ENCODE results near the gene CCDC142. TPM values are rescaled to one million over a fixed set of nuclear protein-coding genes. Genes with fewer than 3 reads are reported as not detected.
A peak's percentile ranks its signal among the peaks of the same experiment; 100 is the strongest.

CCDC142 gene
- total and polyA plus RNA-seq, 9 of the 15 experiments (the other 6 are each of a cell fraction or from before 2014, with no cell fraction given): 0.55 to 11.7 (median 7.2) TPM

DNA sequence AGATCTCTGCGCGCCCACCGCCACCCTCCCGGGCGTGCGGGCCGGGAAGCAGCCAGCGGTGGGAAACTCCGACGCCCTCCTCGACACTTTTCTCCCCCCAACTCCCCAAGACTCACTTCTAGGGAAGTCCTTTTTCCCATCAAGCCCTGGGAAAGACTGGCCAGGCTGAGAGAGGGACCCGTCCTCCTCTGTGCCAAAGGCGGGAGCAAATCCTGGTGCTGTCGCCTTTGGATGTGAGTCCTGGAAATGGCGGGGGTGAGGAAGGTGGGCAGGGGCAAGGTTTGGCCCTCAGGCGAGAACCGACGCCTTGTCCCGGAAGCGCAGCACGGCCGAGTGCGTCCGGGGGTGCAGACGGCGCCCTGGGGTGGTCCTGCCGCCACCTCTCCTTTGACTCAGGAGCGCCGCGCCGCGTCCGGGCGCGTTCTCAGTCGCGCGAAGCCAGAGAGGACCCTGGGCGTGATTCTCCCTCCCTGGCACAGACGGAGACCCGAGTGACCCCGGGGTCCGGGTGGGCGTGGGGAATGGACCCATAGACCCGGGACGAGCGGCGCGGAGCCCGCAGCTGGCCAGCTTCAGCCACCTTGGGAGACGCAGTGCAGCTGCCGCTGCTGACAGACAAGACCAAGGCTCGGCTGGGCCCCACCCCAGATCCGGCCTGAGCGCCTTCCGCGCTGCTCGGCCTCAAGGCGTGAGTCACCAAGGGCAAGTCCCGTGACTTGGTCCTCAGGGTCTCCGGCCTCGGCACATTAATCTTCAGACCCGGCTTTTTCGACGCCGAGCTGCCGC lies 20.1 kb upstream of the CCDC142 start (continued):
- TF ChIP-seq, protein P1, sequence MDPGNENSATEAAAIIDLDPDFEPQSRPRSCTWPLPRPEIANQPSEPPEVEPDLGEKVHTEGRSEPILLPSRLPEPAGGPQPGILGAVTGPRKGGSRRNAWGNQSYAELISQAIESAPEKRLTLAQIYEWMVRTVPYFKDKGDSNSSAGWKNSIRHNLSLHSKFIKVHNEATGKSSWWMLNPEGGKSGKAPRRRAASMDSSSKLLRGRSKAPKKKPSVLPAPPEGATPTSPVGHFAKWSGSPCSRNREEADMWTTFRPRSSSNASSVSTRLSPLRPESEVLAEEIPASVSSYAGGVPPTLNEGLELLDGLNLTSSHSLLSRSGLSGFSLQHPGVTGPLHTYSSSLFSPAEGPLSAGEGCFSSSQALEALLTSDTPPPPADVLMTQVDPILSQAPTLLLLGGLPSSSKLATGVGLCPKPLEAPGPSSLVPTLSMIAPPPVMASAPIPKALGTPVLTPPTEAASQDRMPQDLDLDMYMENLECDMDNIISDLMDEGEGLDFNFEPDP (CRISPR knock-in tag; IDR thresholded peaks at IDR 0.05): no peak
- TF ChIP-seq, protein P2, sequence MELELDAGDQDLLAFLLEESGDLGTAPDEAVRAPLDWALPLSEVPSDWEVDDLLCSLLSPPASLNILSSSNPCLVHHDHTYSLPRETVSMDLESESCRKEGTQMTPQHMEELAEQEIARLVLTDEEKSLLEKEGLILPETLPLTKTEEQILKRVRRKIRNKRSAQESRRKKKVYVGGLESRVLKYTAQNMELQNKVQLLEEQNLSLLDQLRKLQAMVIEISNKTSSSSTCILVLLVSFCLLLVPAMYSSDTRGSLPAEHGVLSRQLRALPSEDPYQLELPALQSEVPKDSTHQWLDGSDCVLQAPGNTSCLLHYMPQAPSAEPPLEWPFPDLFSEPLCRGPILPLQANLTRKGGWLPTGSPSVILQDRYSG (tag; conservative IDR thresholded peaks at IDR 0.05; ENCODE audit: low read depth): no peak
- TF ChIP-seq, protein P3, sequence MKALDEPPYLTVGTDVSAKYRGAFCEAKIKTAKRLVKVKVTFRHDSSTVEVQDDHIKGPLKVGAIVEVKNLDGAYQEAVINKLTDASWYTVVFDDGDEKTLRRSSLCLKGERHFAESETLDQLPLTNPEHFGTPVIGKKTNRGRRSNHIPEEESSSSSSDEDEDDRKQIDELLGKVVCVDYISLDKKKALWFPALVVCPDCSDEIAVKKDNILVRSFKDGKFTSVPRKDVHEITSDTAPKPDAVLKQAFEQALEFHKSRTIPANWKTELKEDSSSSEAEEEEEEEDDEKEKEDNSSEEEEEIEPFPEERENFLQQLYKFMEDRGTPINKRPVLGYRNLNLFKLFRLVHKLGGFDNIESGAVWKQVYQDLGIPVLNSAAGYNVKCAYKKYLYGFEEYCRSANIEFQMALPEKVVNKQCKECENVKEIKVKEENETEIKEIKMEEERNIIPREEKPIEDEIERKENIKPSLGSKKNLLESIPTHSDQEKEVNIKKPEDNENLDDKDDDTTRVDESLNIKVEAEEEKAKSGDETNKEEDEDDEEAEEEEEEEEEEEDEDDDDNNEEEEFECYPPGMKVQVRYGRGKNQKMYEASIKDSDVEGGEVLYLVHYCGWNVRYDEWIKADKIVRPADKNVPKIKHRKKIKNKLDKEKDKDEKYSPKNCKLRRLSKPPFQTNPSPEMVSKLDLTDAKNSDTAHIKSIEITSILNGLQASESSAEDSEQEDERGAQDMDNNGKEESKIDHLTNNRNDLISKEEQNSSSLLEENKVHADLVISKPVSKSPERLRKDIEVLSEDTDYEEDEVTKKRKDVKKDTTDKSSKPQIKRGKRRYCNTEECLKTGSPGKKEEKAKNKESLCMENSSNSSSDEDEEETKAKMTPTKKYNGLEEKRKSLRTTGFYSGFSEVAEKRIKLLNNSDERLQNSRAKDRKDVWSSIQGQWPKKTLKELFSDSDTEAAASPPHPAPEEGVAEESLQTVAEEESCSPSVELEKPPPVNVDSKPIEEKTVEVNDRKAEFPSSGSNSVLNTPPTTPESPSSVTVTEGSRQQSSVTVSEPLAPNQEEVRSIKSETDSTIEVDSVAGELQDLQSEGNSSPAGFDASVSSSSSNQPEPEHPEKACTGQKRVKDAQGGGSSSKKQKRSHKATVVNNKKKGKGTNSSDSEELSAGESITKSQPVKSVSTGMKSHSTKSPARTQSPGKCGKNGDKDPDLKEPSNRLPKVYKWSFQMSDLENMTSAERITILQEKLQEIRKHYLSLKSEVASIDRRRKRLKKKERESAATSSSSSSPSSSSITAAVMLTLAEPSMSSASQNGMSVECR (CRISPR knock-in tag; IDR thresholded peaks at IDR 0.05): no peak
- TF ChIP-seq TEAD2 (tag; IDR thresholded peaks at IDR 0.05) (no peak), RB1 (IDR thresholded peaks at IDR 0.05; ENCODE audit: low read depth) (peak; percentile 66; the same call in 1 of the 2 replicates), MED1 (CRISPR knock-in tag; IDR thresholded peaks at IDR 0.05; ENCODE audit: borderline replicate concordance) (no peak; the same call in 1 of the 2 replicates), CXXC5 (CRISPR knock-in tag; IDR thresholded peaks at IDR 0.05) (peak; percentile 83), XRCC4 (IDR thresholded peaks at IDR 0.05; ENCODE audit: extremely low read depth, insufficient read depth, insufficient read length) (no peak), RHOXF2B (CRISPR knock-in tag; conservative IDR thresholded peaks at IDR 0.05) (no peak), NCOA2 (IDR thresholded peaks at IDR 0.05; ENCODE audit: partially characterized antibody in 2 of 2) (no peak), MEF2D (tag; conservative IDR thresholded peaks at IDR 0.05; ENCODE audit: low read depth) (no peak), NR2F6 (CRISPR knock-in tag; IDR thresholded peaks at IDR 0.05) (no peak)
- TF ChIP-seq, protein P4, sequence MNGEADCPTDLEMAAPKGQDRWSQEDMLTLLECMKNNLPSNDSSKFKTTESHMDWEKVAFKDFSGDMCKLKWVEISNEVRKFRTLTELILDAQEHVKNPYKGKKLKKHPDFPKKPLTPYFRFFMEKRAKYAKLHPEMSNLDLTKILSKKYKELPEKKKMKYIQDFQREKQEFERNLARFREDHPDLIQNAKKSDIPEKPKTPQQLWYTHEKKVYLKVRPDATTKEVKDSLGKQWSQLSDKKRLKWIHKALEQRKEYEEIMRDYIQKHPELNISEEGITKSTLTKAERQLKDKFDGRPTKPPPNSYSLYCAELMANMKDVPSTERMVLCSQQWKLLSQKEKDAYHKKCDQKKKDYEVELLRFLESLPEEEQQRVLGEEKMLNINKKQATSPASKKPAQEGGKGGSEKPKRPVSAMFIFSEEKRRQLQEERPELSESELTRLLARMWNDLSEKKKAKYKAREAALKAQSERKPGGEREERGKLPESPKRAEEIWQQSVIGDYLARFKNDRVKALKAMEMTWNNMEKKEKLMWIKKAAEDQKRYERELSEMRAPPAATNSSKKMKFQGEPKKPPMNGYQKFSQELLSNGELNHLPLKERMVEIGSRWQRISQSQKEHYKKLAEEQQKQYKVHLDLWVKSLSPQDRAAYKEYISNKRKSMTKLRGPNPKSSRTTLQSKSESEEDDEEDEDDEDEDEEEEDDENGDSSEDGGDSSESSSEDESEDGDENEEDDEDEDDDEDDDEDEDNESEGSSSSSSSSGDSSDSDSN (IDR thresholded peaks at IDR 0.05; ENCODE audit: borderline replicate concordance in 1 of 2, low read depth in 2 of 2, low read length in 2 of 2): peak; percentile 82 to 97; a peak in 3 of 4 replicates
- TF ChIP-seq, protein P5, sequence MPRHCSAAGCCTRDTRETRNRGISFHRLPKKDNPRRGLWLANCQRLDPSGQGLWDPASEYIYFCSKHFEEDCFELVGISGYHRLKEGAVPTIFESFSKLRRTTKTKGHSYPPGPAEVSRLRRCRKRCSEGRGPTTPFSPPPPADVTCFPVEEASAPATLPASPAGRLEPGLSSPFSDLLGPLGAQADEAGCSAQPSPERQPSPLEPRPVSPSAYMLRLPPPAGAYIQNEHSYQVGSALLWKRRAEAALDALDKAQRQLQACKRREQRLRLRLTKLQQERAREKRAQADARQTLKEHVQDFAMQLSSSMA (CRISPR knock-in tag; IDR thresholded peaks at IDR 0.05): no peak
- TF ChIP-seq, protein P6, sequence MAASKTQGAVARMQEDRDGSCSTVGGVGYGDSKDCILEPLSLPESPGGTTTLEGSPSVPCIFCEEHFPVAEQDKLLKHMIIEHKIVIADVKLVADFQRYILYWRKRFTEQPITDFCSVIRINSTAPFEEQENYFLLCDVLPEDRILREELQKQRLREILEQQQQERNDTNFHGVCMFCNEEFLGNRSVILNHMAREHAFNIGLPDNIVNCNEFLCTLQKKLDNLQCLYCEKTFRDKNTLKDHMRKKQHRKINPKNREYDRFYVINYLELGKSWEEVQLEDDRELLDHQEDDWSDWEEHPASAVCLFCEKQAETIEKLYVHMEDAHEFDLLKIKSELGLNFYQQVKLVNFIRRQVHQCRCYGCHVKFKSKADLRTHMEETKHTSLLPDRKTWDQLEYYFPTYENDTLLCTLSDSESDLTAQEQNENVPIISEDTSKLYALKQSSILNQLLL (CRISPR knock-in tag; IDR thresholded peaks at IDR 0.05; ENCODE audit: borderline replicate concordance): no peak

Measured in K562 (cell line).